GM12878 (cell line): ENCODE data around the gene RNF167. TPM values are rescaled to one million over a fixed set of nuclear protein-coding genes. Genes with fewer than 3 reads are reported as not detected.
A peak's percentile ranks its signal among the peaks of the same experiment; 100 is the strongest.

Experiments
- ATAC-seq: fragments of 200-7000 bp; cut with Tn5 transposase; 3 replicates; pipeline ENCODE4 v1.9.1; 2020; ENCODE audit warnings: mild to moderate bottlenecking, moderate library complexity
- BruUV-seq: library from RNA; stranded (reverse); fragments of 400-500 nt; replicated peaks from 2 replicates; lab custom pipeline; 2021; lab: Mats Ljungman, UMichigan
- CTCF ChIA-PET: fragments of 300-600 bp; sonication (Branson Sonifier 250); formaldehyde crosslinking; extraction: SDS; loops from one replicate; lab custom pipeline; 2021; ENCODE audit warnings: inconsistent platforms; lab: Yijun Ruan, JAX
- POLR2A ChIA-PET: fragments of 350-600 bp; formaldehyde crosslinking; extraction: SDS; loops from one replicate; lab custom pipeline; 2021; ENCODE audit warnings: inconsistent platforms; lab: Charles Lee
- RAD21 ChIA-PET: fragments of 300-600 bp; sonication (Branson Sonifier 250); formaldehyde crosslinking; loops from one replicate; lab custom pipeline; 2023; ENCODE audit warnings: antibody characterized with exemption; ENCODE audit not compliant: unreplicated experiment; lab: Charles Lee
- SMC1A ChIA-PET: fragments of 300-600 bp; sonication (Branson Sonifier 250); formaldehyde crosslinking; loops from one replicate; lab custom pipeline; 2023; ENCODE audit not compliant: unreplicated experiment, uncharacterized antibody; lab: Charles Lee
- DNase-seq: peaks from one replicate; pipeline ENCODE4 v3.0.0-alpha.2; 2011; ENCODE audit warnings: low read depth, low spot score
- FAIRE-seq: peaks from 3 replicates; lab custom pipeline; 2011; peaks lifted over from hg19 to GRCh38; lab: Jason Lieb, UNC
- H2AFZ ChIP-seq: 2 replicates; pipeline ENCODE4 v1.6.0; 2011; ENCODE audit warnings: low read depth, low read length, control low read depth; ENCODE audit not compliant: control insufficient read depth
- H3K27ac ChIP-seq: 2 replicates; pipeline ENCODE4 v1.5.1; 2011; ENCODE audit warnings: control low read depth; ENCODE audit not compliant: control insufficient read depth, insufficient read depth
- H3K27me3 ChIP-seq, 2 experiments: replicated peaks in 1 of 2; 2 replicates each; pipeline versions ENCODE4 v1.6.0 to v1.6.1; 2011; ENCODE audit warnings: low read length in 1 of 2; ENCODE audit not compliant: control insufficient read depth in 2 of 2, insufficient read depth in 2 of 2
- H3K36me3 ChIP-seq, 2 experiments: 2 replicates each; pipeline ENCODE4 v1.5.1; 2011; ENCODE audit warnings: low read length in 1 of 2; ENCODE audit not compliant: control insufficient read depth in 2 of 2, insufficient read depth in 2 of 2
- H3K4me1 ChIP-seq: 2 replicates; pipeline ENCODE4 v1.6.1; 2011; ENCODE audit warnings: mild to moderate bottlenecking, low read length, moderate library complexity, mixed read lengths; ENCODE audit not compliant: control insufficient read depth, insufficient read depth
- H3K4me2 ChIP-seq: 2 replicates; pipeline ENCODE4 v1.6.0; 2011; ENCODE audit warnings: control low read depth; ENCODE audit not compliant: control insufficient read depth, insufficient read depth
- H3K4me3 ChIP-seq: fragments of 200-600 bp; sonication (generic); 2 replicates; pipeline ENCODE4 v1.5.1; 2016
- H3K79me2 ChIP-seq: 2 replicates; pipeline ENCODE4 v1.6.0; 2011; ENCODE audit warnings: low read length; ENCODE audit not compliant: control insufficient read depth, insufficient read depth
- H3K9ac ChIP-seq: 2 replicates; pipeline ENCODE4 v1.8.0; 2011; ENCODE audit warnings: low read length, control low read depth, mixed read lengths; ENCODE audit not compliant: control insufficient read depth, insufficient read depth
- H3K9me3 ChIP-seq: replicated peaks from 3 replicates; pipeline ENCODE4 v1.5.1; 2011; ENCODE audit warnings: mild to moderate bottlenecking, low read length; ENCODE audit not compliant: control insufficient read depth, insufficient read depth
- H4K20me1 ChIP-seq: 2 replicates; pipeline ENCODE4 v1.6.0; 2011; ENCODE audit not compliant: control insufficient read depth, insufficient read depth
- E2F8 ChIP-seq: fragments of 450-650 bp; IDR thresholded peaks from 2 replicates; pipeline ENCODE4 v1.6.1; 2018; ENCODE audit warnings: mild to moderate bottlenecking, low read depth, moderate library complexity; ENCODE audit not compliant: partially characterized antibody
- FOXM1 ChIP-seq: IDR thresholded peaks from 2 replicates; pipeline ENCODE4 v1.6.1; 2012; ENCODE audit warnings: low read depth, mild to moderate bottlenecking, inconsistent platforms, low read length, moderate library complexity
- HDGF ChIP-seq: fragments of 450-650 bp; IDR thresholded peaks from 2 replicates; pipeline ENCODE4 v1.6.1; 2016; ENCODE audit warnings: antibody characterized with exemption
- IKZF1 ChIP-seq: fragments of 450-650 bp; conservative IDR thresholded peaks from 2 replicates; pipeline ENCODE4 v1.6.1; 2017; ENCODE audit warnings: antibody characterized with exemption, mild to moderate bottlenecking
- IKZF2 ChIP-seq, 2 experiments: fragments of 450-650 bp; IDR thresholded peaks; 2 replicates each; pipeline ENCODE4 v1.6.1; 2017; ENCODE audit warnings: mild to moderate bottlenecking in 2 of 2, moderate library complexity in 2 of 2
- MLLT1 ChIP-seq: fragments of 450-650 bp; IDR thresholded peaks from 2 replicates; pipeline ENCODE4 v1.6.1; 2016; ENCODE audit warnings: mild to moderate bottlenecking
- NBN ChIP-seq: fragments of 450-650 bp; IDR thresholded peaks from 2 replicates; pipeline ENCODE4 v1.6.1; 2016
- PAX5 ChIP-seq: IDR thresholded peaks from 2 replicates; pipeline ENCODE4 v1.6.1; 2011; ENCODE audit warnings: low read depth, low read length, borderline replicate concordance
- POLR2AphosphoS2 ChIP-seq: IDR thresholded peaks from 2 replicates; pipeline ENCODE4 v1.6.1; 2011; ENCODE audit warnings: low read depth, mild to moderate bottlenecking, low read length, improper control_type of control experiment, moderate library complexity
- SMAD1 ChIP-seq: fragments of 450-650 bp; IDR thresholded peaks from 2 replicates; pipeline ENCODE4 v1.6.1; 2018; ENCODE audit warnings: mild to moderate bottlenecking, low read depth; ENCODE audit not compliant: partially characterized antibody
- TARDBP ChIP-seq: IDR thresholded peaks from 2 replicates; pipeline ENCODE4 v1.6.1; 2016; ENCODE audit warnings: borderline replicate concordance
- TCF12 ChIP-seq: IDR thresholded peaks from 2 replicates; pipeline ENCODE4 v1.6.1; 2011; ENCODE audit warnings: low read depth, mild to moderate bottlenecking, low read length
- ZNF384 ChIP-seq: IDR thresholded peaks from 2 replicates; pipeline ENCODE4 v1.6.1; 2012; ENCODE audit warnings: low read depth, mild to moderate bottlenecking, low read length, improper control_type of control experiment, borderline replicate concordance
- WGBS: methylation state at CpG from one replicate; pipeline ENCODE4 v1.1.6; 2016; ENCODE audit warnings: low lambda C conversion rate; ENCODE audit not compliant: insufficient replicate concordance, insufficient coverage; ENCODE audit errors: missing lambda C conversion rate; 5-methylcytosine and 5-hydroxymethylcytosine counted together
- in situ Hi-C: fragments of 300-500 bp; cut with MboI; formaldehyde crosslinking; loops from 9 replicates; pipeline ENCODE4 v1.14.3; 2018; ENCODE audit warnings: mixed read lengths
- intact Hi-C: fragments of 100-400 bp; cut with micrococcal nuclease; formaldehyde crosslinking; loops from one replicate; pipeline ENCODE4 v1.14.2; 2022; ENCODE audit not compliant: unreplicated experiment
- polyA plus RNA-seq, 11 experiments: library from polyadenylated mRNA; depleted of rRNA in 4 of 11; unstranded in 6 of 11; stranded (reverse) in 5 of 11; fragments of >200 nt; fragmentation: Nextera tagmentation in 4 of 11; fragmentation: Illumina TruSeq in 1 of 11; extraction: Ambion mirVana in 4 of 11; extraction: Trizol in 1 of 11; gene quantifications; 1 replicate in 1 of 11; 2 replicates in 10 of 11; pipeline versions ENCODE4 v1.2.1 to v1.2.3, GENCODE V29; 2011 to 2016; ENCODE audit warnings: inconsistent platforms in 2 of 11, missing spikeins in 2 of 11, low read depth in 1 of 11
- total RNA-seq, 4 experiments: library from RNA; depleted of rRNA in 3 of 4; stranded (reverse); fragments of >200 nt in 3 of 4; fragmentation: Illumina TruSeq in 1 of 4; extraction: Trizol in 1 of 4; gene quantifications; 2 replicates each; pipeline versions ENCODE4 v1.2.1 to v1.2.3, GENCODE V29; 2013 to 2021
- TF ChIP-seq, protein P1 (sequence below): fragments of 450-650 bp; formaldehyde crosslinking; IDR thresholded peaks from 2 replicates; pipeline ENCODE4 v1.4.0; 2022; ENCODE audit warnings: mild to moderate bottlenecking, moderate library complexity
- TF ChIP-seq, protein P2 (sequence below): IDR thresholded peaks from 2 replicates; pipeline ENCODE4 v1.6.1; 2011; ENCODE audit warnings: borderline replicate concordance, low read depth, mild to moderate bottlenecking, moderate library complexity, low read length; ENCODE audit not compliant: insufficient read depth, poor library complexity, severe bottlenecking

Gene RNF167
- total and polyA plus RNA-seq, 10 of the 15 experiments (the other 5 are each of a cell fraction or from before 2014, with no cell fraction given) = 33.6 to 147 (median 57.6) TPM

DNA sequence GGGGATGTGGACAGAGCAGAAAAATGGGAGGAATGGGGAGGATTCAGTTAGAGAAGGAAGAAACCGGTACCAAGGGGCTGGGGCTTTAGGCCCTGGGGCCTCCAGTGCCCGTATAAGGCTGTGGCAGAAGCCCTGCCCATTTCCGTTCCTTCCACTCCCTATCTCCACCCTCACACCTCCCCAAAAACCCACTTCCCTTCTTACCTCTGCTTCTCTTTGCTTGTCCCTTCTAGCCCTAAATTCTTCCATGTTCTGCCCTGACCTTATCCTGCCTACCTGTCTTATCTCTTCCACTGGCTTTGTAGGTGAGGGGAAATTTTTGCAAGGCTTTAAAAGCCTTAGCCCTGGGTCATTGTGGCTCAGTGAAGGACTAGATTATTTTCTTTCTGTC, 4.1 kb downstream of the RNF167 start:
- Histone ChIP-seq H3K79me2 (peaks cover 87% of the 10 kb centered on the region), H3K9ac (peak overlapping the region; percentile 100)
- TF ChIP-seq PAX5 = no peak
- no peak for TF ChIP-seq FOXM1
- TF ChIP-seq, protein P1, sequence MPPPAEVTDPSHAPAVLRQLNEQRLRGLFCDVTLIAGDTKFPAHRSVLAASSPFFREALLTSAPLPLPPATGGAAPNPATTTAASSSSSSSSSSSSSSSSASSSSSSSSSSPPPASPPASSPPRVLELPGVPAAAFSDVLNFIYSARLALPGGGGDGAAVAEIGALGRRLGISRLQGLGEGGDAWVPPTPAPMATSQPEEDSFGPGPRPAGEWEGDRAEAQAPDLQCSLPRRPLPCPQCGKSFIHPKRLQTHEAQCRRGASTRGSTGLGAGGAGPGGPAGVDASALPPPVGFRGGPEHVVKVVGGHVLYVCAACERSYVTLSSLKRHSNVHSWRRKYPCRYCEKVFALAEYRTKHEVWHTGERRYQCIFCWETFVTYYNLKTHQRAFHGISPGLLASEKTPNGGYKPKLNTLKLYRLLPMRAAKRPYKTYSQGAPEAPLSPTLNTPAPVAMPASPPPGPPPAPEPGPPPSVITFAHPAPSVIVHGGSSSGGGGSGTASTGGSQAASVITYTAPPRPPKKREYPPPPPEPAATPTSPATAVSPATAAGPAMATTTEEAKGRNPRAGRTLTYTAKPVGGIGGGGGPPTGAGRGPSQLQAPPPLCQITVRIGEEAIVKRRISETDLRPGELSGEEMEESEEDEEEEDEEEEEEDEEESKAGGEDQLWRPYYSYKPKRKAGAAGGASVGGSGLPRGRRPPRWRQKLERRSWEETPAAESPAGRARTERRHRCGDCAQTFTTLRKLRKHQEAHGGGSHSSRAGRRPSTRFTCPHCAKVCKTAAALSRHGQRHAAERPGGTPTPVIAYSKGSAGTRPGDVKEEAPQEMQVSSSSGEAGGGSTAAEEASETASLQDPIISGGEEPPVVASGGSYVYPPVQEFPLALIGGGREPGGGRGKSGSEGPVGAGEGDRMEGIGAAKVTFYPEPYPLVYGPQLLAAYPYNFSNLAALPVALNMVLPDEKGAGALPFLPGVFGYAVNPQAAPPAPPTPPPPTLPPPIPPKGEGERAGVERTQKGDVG (CRISPR knock-in tag) = 0 out of 2 replicates have a peak, but pooled peaks have one; percentile 62
- TF ChIP-seq, protein P2, sequence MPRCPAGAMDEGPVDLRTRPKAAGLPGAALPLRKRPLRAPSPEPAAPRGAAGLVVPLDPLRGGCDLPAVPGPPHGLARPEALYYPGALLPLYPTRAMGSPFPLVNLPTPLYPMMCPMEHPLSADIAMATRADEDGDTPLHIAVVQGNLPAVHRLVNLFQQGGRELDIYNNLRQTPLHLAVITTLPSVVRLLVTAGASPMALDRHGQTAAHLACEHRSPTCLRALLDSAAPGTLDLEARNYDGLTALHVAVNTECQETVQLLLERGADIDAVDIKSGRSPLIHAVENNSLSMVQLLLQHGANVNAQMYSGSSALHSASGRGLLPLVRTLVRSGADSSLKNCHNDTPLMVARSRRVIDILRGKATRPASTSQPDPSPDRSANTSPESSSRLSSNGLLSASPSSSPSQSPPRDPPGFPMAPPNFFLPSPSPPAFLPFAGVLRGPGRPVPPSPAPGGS = peak; percentile 49
- TF ChIP-seq NBN = peak; percentile 57; the same call in 1 of the 2 replicates
- no peak for TF ChIP-seq TARDBP
- TF ChIP-seq SMAD1 = peak; percentile 63
- 0 out of 2 replicates have a peak, but pooled peaks have one; percentile 16 for TF ChIP-seq TCF12
- peak; percentile 51 for TF ChIP-seq IKZF1
- TF ChIP-seq ZNF384 = no peak
- TF ChIP-seq E2F8 = peak; percentile 54
- peak; percentile 24; the same call in 1 of the 2 replicates for TF ChIP-seq POLR2AphosphoS2
- peak; percentile 42; the same call in 1 of the 2 replicates for TF ChIP-seq HDGF
- TF ChIP-seq IKZF2 (IDR thresholded peaks at IDR 0.05) = peak; percentile 54 to 71
- TF ChIP-seq MLLT1 = peak; percentile 48

More for the DNA sequence above, 4.1 kb downstream of the RNF167 start:
- peak overlapping the region; percentile 55 for H3K4me2 ChIP-seq
- ChIA-PET SMC1A (interaction anchor here (7.1 kb wide), 1 partner anchor 23 kb away, joined by 50 read pairs; the partner anchor contains the start of gene SPAG7), RAD21 (interaction anchor here (9.8 kb wide), 1 partner anchor 21 kb away, joined by 73 read pairs; the partner anchor contains the start of gene SPAG7), POLR2A (interaction anchor here (17.5 kb wide), 1 partner anchor 21 kb away, joined by 272 read pairs; the partner anchor contains the start of gene SPAG7), CTCF (interaction anchor here (0.6 kb wide), 1 partner anchor 23 kb away, joined by 3 read pairs; the partner anchor contains the start of gene SPAG7)
- peaks cover 36% of the 10 kb centered on the region for H3K4me1 ChIP-seq
- FAIRE-seq = no peak
- 0% methylated on average over 3 of the region's 3 CpGs for WGBS
- H3K4me3 ChIP-seq = peak overlapping the region; percentile 96
- no peak overlapping the region for H2AFZ ChIP-seq
- ATAC-seq = peak; percentile 42
- no peak for DNase-seq
- BruUV-seq = no TSS peak
- no peaks in the 10 kb centered on the region for H3K9me3 ChIP-seq
- peaks cover 20 to 22% of the 10 kb centered on the region in 2 experiments for H3K36me3 ChIP-seq
- no peaks in the 10 kb centered on the region for H3K27me3 ChIP-seq
- intact Hi-C loops (loop anchor here (5.0 kb wide), 1 partner anchor 293 kb away; no protein-coding TSS in a partner anchor), in situ Hi-C loops (no loop called here)
- peak overlapping the region; percentile 100 for H3K27ac ChIP-seq
- H4K20me1 ChIP-seq = peaks cover 5% of the 10 kb centered on the region
